HG03060 (cell line): ENCODE data around the gene HYI.
"Not testable (repeated sequence)": the region's sequence is repeated elsewhere in the genome, so short reads cannot be mapped to it uniquely, and the experiment has no call there.

Experiments
- ATAC-seq: cut with Tn5 transposase; IDR thresholded peaks from one replicate; pipeline ENCODE4 v1.9.1; 2021; ENCODE audit warnings: low read depth, moderate number of reproducible peaks; ENCODE audit not compliant: unreplicated experiment

Gene HYI

GRCh38 chr1:43432171-43432860 is 21.4 kb downstream of the HYI start:
- ATAC-seq: no peak

GRCh38 chr1:43431676-43432075 is 22.1 kb downstream of the HYI start:
- ATAC-seq: no peak

- ATAC-seq: no peak
Observed at GRCh38 chr1:43430831-43431230, 22.9 kb downstream of the HYI start.

- ATAC-seq: no peak
Observed at GRCh38 chr1:43427941-43428340, 25.8 kb downstream of the HYI start.

- ATAC-seq: no peak
Observed at GRCh38 chr1:43427524-43427923, 26.2 kb downstream of the HYI start.

GRCh38 chr1:43426221-43426620 is 27.5 kb downstream of the HYI start:
- ATAC-seq: no peak

- no peak for ATAC-seq
Observed at GRCh38 chr1:43425045-43425444, 28.7 kb downstream of the HYI start.

GRCh38 chr1:43423672-43424550 is 29.8 kb downstream of the HYI start:
- ATAC-seq: no peak

- no peak for ATAC-seq
Observed at GRCh38 chr1:43422995-43423671, 30.6 kb downstream of the HYI start.

GRCh38 chr1:43421976-43422750 is 31.6 kb downstream of the HYI start:
- ATAC-seq: no peak

- ATAC-seq: no peak
Observed at GRCh38 chr1:43421396-43421795, 32.3 kb downstream of the HYI start.

GRCh38 chr1:43420874-43421273 is 32.9 kb downstream of the HYI start:
- no peak for ATAC-seq

- ATAC-seq: no peak
Observed at GRCh38 chr1:43419627-43420425, 33.9 kb downstream of the HYI start.

- ATAC-seq: no peak
Observed at GRCh38 chr1:43418858-43419257, 34.9 kb downstream of the HYI start.

- ATAC-seq: no peak
Observed at GRCh38 chr1:43415901-43416300, 37.8 kb downstream of the HYI start.

GRCh38 chr1:43414634-43415223 is 39.0 kb downstream of the HYI start:
- no peak for ATAC-seq

GRCh38 chr1:43413426-43413825 is 40.3 kb downstream of the HYI start:
- not testable (repeated sequence) for ATAC-seq

GRCh38 chr1:43410571-43410970 is 43.2 kb downstream of the HYI start:
- ATAC-seq: no peak

GRCh38 chr1:43405876-43406234 is 47.9 kb downstream of the HYI start:
- no peak for ATAC-seq
